ENCODE results near the gene CLDN14.

The CLDN14 gene

DNA sequence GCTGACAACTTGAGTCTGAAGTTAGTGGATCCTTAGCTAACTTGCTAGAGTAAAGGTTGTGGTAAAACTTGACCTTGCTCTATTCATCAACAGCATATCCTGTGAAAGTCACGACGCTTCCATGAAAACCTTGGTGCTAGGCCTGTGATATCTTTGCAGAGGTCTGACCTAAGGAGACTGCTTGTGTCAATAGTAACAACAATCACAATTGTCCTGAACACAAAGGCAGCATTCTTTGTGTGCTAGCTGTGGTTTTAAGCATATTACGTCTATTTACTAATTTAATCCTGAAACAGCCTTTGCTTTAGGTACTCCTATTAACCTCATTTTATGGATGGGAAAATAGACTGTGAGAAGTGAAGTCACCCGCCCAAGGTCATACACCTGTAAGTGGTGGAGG, 2.8 kb upstream of the CLDN14 start:
- no peak for DNase-seq (ENCODE audit: low spot score)
- in situ Hi-C loops (cut with MboI; ENCODE audit: low sequenced_read_pairs, unreplicated experiment): no loop called here
- TF ChIP-seq, protein P1, sequence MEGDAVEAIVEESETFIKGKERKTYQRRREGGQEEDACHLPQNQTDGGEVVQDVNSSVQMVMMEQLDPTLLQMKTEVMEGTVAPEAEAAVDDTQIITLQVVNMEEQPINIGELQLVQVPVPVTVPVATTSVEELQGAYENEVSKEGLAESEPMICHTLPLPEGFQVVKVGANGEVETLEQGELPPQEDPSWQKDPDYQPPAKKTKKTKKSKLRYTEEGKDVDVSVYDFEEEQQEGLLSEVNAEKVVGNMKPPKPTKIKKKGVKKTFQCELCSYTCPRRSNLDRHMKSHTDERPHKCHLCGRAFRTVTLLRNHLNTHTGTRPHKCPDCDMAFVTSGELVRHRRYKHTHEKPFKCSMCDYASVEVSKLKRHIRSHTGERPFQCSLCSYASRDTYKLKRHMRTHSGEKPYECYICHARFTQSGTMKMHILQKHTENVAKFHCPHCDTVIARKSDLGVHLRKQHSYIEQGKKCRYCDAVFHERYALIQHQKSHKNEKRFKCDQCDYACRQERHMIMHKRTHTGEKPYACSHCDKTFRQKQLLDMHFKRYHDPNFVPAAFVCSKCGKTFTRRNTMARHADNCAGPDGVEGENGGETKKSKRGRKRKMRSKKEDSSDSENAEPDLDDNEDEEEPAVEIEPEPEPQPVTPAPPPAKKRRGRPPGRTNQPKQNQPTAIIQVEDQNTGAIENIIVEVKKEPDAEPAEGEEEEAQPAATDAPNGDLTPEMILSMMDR (IDR thresholded peaks at IDR 0.05; ENCODE audit: borderline replicate concordance, control extremely low read depth, extremely low read depth, insufficient read depth, missing control alignments): no peak

DNA sequence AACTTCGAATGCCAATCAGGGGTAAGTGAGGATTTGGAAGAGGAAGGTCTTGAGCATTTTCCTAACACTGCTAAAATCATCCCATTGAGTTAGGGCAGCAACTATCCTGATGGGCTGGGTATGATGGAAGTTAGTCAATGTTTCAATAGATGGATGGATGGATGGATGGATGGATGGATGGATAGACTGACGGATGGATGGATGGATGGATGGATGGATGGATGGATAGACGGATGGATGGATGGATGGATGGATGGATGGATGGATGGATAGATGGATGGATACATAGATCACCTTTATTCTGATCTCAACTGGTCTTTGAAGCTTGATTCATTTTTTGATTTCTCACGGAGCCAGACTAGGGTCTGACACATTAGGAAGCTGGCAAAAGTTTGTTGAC, 2.3 kb upstream of the CLDN14 start:
- DNase-seq (ENCODE audit: low spot score): no peak
- TF ChIP-seq, protein P1 (IDR thresholded peaks at IDR 0.05; ENCODE audit: borderline replicate concordance, control extremely low read depth, extremely low read depth, insufficient read depth, missing control alignments): no peak
- in situ Hi-C loops (cut with MboI; ENCODE audit: low sequenced_read_pairs, unreplicated experiment): no loop called here

GRCh38 chr21:36481639-36482038, 1.7 kb upstream of the CLDN14 start:
- in situ Hi-C loops (cut with MboI; ENCODE audit: low sequenced_read_pairs, unreplicated experiment): no loop called here
- DNase-seq (ENCODE audit: low spot score): no peak
- TF ChIP-seq, protein P1 (IDR thresholded peaks at IDR 0.05; ENCODE audit: borderline replicate concordance, control extremely low read depth, extremely low read depth, insufficient read depth, missing control alignments): no peak

GRCh38 chr21:36480618-36481017, 696 bp upstream of the CLDN14 start:
- in situ Hi-C loops (cut with MboI; ENCODE audit: low sequenced_read_pairs, unreplicated experiment): no loop called here
- DNase-seq (ENCODE audit: low spot score): no peak
- TF ChIP-seq, protein P1 (IDR thresholded peaks at IDR 0.05; ENCODE audit: borderline replicate concordance, control extremely low read depth, extremely low read depth, insufficient read depth, missing control alignments): no peak

- TF ChIP-seq, protein P1 (IDR thresholded peaks at IDR 0.05; ENCODE audit: borderline replicate concordance, control extremely low read depth, extremely low read depth, insufficient read depth, missing control alignments): no peak
- in situ Hi-C loops (cut with MboI; ENCODE audit: low sequenced_read_pairs, unreplicated experiment): no loop called here
- no peak for DNase-seq (ENCODE audit: low spot score)
Observed at GRCh38 chr21:36478941-36479340, 981 bp downstream of the CLDN14 start.

DNA sequence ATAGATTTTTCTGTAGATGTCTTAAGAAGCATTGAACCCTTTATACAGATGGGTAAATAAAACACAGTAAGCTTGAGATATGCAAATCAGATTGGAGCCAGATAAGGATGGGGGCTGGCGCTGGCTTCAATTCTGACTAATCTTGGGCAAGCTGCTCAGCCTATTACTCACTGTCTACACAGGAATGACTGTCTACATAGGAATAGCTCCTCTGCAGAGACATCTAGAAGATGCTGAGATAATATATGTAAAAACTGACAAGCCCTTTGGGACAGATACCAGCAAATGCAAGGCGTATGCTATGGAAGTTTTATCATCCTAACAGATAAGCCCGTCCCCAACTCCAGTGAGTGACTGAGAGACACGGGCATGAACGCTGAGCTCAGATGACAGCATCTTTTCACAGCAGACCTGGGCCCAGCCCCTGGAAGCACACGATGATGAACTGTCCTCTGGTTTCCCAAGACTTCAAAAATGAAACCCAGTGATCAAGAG, 1.7 kb downstream of the CLDN14 start:
- in situ Hi-C loops (cut with MboI; ENCODE audit: low sequenced_read_pairs, unreplicated experiment): no loop called here
- TF ChIP-seq, protein P1 (IDR thresholded peaks at IDR 0.05; ENCODE audit: borderline replicate concordance, control extremely low read depth, extremely low read depth, insufficient read depth, missing control alignments): no peak
- DNase-seq (ENCODE audit: low spot score): no peak

GRCh38 chr21:36477559-36477958, 2.4 kb downstream of the CLDN14 start:
- in situ Hi-C loops (cut with MboI; ENCODE audit: low sequenced_read_pairs, unreplicated experiment): no loop called here
- DNase-seq (ENCODE audit: low spot score): no peak
- TF ChIP-seq, protein P1 (IDR thresholded peaks at IDR 0.05; ENCODE audit: borderline replicate concordance, control extremely low read depth, extremely low read depth, insufficient read depth, missing control alignments): no peak

All from GM13976 (cell line).